ENCODE results near the gene GRK5.

GRK5 gene

DNA sequence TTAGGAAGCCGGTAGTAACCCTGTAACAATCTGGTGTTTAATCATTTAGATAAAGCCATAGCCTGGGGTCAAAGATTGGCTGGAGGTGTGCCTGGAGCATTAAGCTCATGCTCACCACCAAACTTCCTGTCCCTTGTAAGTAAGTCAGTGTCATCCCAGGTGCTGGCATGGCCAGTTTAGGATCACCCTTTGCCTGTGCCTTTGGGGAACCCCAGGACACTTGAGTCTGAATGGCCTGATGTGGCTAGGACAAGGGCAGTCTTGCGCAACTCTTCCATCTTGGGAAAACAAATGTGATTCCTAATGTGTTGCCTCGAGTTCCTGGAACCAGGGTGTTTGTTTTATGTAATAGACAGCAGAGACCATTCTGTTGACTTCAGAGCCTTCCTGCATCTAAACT is 154.8 kb downstream of the GRK5 start:
- Histone ChIP-seq H3K4me2 (ENCODE audit: insufficient read depth, low read length) (no peak overlapping the region), H3K9me3 (ENCODE audit: insufficient read depth, low read length, severe bottlenecking) (no peaks in the 10 kb centered on the region), H3K36me3 (ENCODE audit: insufficient read depth, low read length) (no peaks in the 10 kb centered on the region; the same call in 1 of the 2 replicates), H3K27me3 (ENCODE audit: insufficient read depth, low read length, poor library complexity) (no peaks in the 10 kb centered on the region), H2AFZ (ENCODE audit: low read depth, low read length) (no peak overlapping the region), H3K4me1 (ENCODE audit: insufficient read depth, low read length) (no peaks in the 10 kb centered on the region), H3K79me2 (ENCODE audit: insufficient read depth, low read length) (no peaks in the 10 kb centered on the region), H3K9ac (ENCODE audit: low read depth, low read length) (no peak overlapping the region), H4K20me1 (ENCODE audit: insufficient read depth, low read length) (peaks cover 1% of the 10 kb centered on the region; the same call in 1 of the 2 replicates), H3K27ac (ENCODE audit: low read length) (no peak overlapping the region), H3K4me3 (ENCODE audit: low read depth in 1 of 2, low read length in 2 of 2) (no peak overlapping the region)
- DNase-seq: no peak
- no peak for ATAC-seq (ENCODE audit: insufficient read depth, low read depth)
- TF ChIP-seq CTCF (IDR thresholded peaks at IDR 0.05; ENCODE audit: borderline replicate concordance, extremely low read depth, low read length, poor library complexity, severe bottlenecking): no peak
- TF ChIP-seq EZH2 (IDR thresholded peaks at IDR 0.05; ENCODE audit: borderline replicate concordance, low read depth, low read length, severe bottlenecking): no peak

GRCh38 chr10:119364645-119365600 is 157.6 kb downstream of the GRK5 start:
- Histone ChIP-seq H3K4me1 (ENCODE audit: insufficient read depth, low read length) (no peaks in the 10 kb centered on the region), H3K36me3 (ENCODE audit: insufficient read depth, low read length) (no peaks in the 10 kb centered on the region; the same call in 1 of the 2 replicates), H4K20me1 (ENCODE audit: insufficient read depth, low read length) (peaks cover 6% of the 10 kb centered on the region), H3K9ac (ENCODE audit: low read depth, low read length) (no peak overlapping the region), H3K9me3 (ENCODE audit: insufficient read depth, low read length, severe bottlenecking) (no peaks in the 10 kb centered on the region), H3K27ac (ENCODE audit: low read length) (no peak overlapping the region), H3K79me2 (ENCODE audit: insufficient read depth, low read length) (no peaks in the 10 kb centered on the region), H3K4me3 (ENCODE audit: low read depth in 1 of 2, low read length in 2 of 2) (no peak overlapping the region), H3K27me3 (ENCODE audit: insufficient read depth, low read length, poor library complexity) (no peaks in the 10 kb centered on the region), H3K4me2 (ENCODE audit: insufficient read depth, low read length) (no peak overlapping the region), H2AFZ (ENCODE audit: low read depth, low read length) (no peak overlapping the region)
- TF ChIP-seq CTCF (IDR thresholded peaks at IDR 0.05; ENCODE audit: borderline replicate concordance, extremely low read depth, low read length, poor library complexity, severe bottlenecking) (peak; percentile 7), EZH2 (IDR thresholded peaks at IDR 0.05; ENCODE audit: borderline replicate concordance, low read depth, low read length, severe bottlenecking) (no peak)
- no peak for ATAC-seq (ENCODE audit: insufficient read depth, low read depth)
- DNase-seq: no peak

DNA sequence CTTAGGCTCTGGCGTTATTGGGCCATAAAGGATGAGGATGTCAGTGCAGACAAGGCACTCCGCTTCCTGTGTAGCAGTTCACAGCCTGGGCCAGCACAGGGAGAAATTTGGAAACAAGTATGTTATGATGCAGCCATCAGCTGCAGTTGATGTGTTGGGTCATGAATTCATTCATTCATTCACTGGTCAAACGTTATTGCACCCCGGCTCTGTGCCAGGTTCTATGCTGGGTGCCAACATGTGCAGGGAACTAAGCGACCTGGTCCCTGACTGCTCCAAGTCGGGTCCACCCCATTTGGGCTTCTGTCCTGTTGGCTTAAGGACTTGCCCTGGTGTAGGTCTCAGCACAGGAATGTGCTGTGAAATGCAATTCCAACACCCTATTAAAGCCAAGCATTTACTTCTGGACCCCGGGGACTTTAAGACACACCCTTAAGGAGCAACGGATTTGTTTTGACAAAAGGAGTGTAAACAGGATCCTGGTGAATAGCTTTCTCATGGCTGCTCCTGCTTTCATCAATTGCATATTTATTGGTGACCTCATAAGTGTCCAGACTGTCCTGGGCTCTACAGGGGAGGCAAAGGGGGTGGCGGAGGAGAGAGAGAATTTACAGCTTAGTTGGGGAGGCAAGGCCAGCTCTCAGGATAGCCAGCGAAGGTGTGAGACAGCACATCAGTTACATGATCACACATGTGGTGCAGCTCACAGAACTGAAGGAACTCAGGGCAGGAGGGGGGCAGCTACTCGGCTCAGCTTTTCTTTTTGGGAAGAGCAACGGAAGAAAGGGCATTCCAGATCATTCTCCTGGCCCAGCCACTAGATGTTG is 158.6 kb downstream of the GRK5 start:
- no peak overlapping the region for H3K9ac ChIP-seq (ENCODE audit: low read depth, low read length)
- no peaks in the 10 kb centered on the region; the same call in 1 of the 2 replicates for H3K36me3 ChIP-seq (ENCODE audit: insufficient read depth, low read length)
- peaks cover 6% of the 10 kb centered on the region for H4K20me1 ChIP-seq (ENCODE audit: insufficient read depth, low read length)
- ATAC-seq (ENCODE audit: insufficient read depth, low read depth): no peak
- no peak overlapping the region for H3K27ac ChIP-seq (ENCODE audit: low read length)
- H3K4me3 ChIP-seq (ENCODE audit: low read depth in 1 of 2, low read length in 2 of 2): no peak overlapping the region
- no peaks in the 10 kb centered on the region for H3K27me3 ChIP-seq (ENCODE audit: insufficient read depth, low read length, poor library complexity)
- no peaks in the 10 kb centered on the region for H3K79me2 ChIP-seq (ENCODE audit: insufficient read depth, low read length)
- TF ChIP-seq EZH2 (IDR thresholded peaks at IDR 0.05; ENCODE audit: borderline replicate concordance, low read depth, low read length, severe bottlenecking): no peak
- no peak for TF ChIP-seq CTCF (IDR thresholded peaks at IDR 0.05; ENCODE audit: borderline replicate concordance, extremely low read depth, low read length, poor library complexity, severe bottlenecking)
- no peak for DNase-seq
- no peak overlapping the region for H3K4me2 ChIP-seq (ENCODE audit: insufficient read depth, low read length)
- H3K4me1 ChIP-seq (ENCODE audit: insufficient read depth, low read length): no peaks in the 10 kb centered on the region
- H3K9me3 ChIP-seq (ENCODE audit: insufficient read depth, low read length, severe bottlenecking): no peaks in the 10 kb centered on the region
- no peak overlapping the region for H2AFZ ChIP-seq (ENCODE audit: low read depth, low read length)
